ENCODE results near the gene ITGB4. TPM values are rescaled to one million over a fixed set of nuclear protein-coding genes. Genes with fewer than 3 reads are reported as not detected.

The ITGB4 gene
- polyA plus RNA-seq, 3 donors = 0.09 to 0.82 TPM; not detected in 1

DNA sequence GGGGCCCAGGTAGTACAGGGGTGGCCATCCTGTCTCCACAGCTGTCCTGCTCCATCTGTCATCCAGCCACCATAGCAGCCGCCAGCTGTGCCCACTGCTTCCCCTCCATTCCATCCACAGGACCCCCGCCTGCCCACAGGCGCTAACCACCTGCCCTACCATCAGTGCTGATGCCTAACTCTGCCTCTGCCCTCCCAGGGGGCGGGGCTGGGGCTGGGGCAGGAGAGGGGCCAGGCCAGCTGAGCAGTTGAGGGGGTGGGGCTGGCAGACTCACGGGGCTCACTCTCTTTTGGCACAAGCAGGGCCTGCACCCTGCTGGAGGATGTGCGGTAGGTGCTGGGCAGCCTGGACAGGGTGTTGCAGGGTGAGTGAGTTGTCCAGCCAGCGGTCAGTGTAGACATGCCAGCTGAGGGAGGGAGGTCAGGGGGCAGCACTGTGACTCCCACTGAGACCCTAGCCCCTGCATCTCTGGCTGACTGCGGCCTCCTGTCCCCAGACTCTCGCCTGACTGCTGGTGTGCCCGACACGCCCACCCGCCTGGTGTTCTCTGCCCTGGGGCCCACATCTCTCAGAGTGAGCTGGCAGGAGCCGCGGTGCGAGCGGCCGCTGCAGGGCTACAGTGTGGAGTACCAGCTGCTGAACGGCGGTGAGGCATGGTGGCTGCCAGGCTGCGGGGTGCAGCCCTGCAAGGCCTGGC is 34.1 kb downstream of the ITGB4 start:
- Mint-ChIP-seq H3K4me1 (peaks cover 25% of the 10 kb centered on the region), H3K27ac (no peak overlapping the region), H3K9me3 (peaks cover 0 to 4% (median 0%) of the 10 kb centered on the region in 7 donors), H3K27me3 (ENCODE audit: low read depth in 3 of 3) (peaks cover 7 to 18% (median 7%) of the 10 kb centered on the region in 3 donors), H3K4me3 (no peak overlapping the region), H3K36me3 (peaks cover 13% of the 10 kb centered on the region in 2 donors)
- no peak overlapping the region for H3K27ac ChIP-seq (ENCODE audit: low read depth in 1 of 2, low read length in 2 of 2)
- no peaks in the 10 kb centered on the region for H4K20me1 ChIP-seq (ENCODE audit: insufficient read depth, low read length)
- intact Hi-C loops (cut with micrococcal nuclease) = no loop called here
- peak in 1 of 3 donors; percentile 6 for DNase-seq
- no peaks in the 10 kb centered on the region for H3K9me3 ChIP-seq (replicated peaks in 1 of 2; ENCODE audit: control insufficient read depth in 1 of 2, insufficient read depth in 1 of 2, low read length in 2 of 2)
- H3K4me3 ChIP-seq (replicated peaks in 1 of 3; ENCODE audit: low read depth in 2 of 3, low read length in 3 of 3) = no peak overlapping the region
- H3K9ac ChIP-seq (ENCODE audit: insufficient read depth, low read length, poor library complexity, severe bottlenecking) = no peak overlapping the region
- H3K4me1 ChIP-seq (ENCODE audit: control insufficient read depth in 1 of 2, insufficient read depth in 2 of 2, low read length in 2 of 2) = peaks cover 23 to 30% of the 10 kb centered on the region in 2 donors
- H2AFZ ChIP-seq (ENCODE audit: insufficient read depth, low read depth, low read length, poor library complexity, severe bottlenecking) = no peak overlapping the region
- 78% methylated on average over 17 of the region's 20 CpGs for WGBS (ENCODE audit: insufficient coverage)
- no peak overlapping the region for H3K4me2 ChIP-seq (replicated peaks; ENCODE audit: extremely low read depth, low read length, poor library complexity, severe bottlenecking)
- no peaks in the 10 kb centered on the region for H3K79me2 ChIP-seq (ENCODE audit: insufficient read depth, low read length)
- peaks cover 0 to 4% of the 10 kb centered on the region in 2 donors for H3K27me3 ChIP-seq (ENCODE audit: control insufficient read depth in 2 of 2, insufficient read depth in 2 of 2, low read length in 2 of 2)
- H3K36me3 ChIP-seq (replicated peaks in 1 of 2; ENCODE audit: control insufficient read depth in 1 of 2, insufficient read depth in 2 of 2, low read length in 2 of 2) = peaks cover 3 to 23% of the 10 kb centered on the region in 2 donors
- TF ChIP-seq, protein P1, sequence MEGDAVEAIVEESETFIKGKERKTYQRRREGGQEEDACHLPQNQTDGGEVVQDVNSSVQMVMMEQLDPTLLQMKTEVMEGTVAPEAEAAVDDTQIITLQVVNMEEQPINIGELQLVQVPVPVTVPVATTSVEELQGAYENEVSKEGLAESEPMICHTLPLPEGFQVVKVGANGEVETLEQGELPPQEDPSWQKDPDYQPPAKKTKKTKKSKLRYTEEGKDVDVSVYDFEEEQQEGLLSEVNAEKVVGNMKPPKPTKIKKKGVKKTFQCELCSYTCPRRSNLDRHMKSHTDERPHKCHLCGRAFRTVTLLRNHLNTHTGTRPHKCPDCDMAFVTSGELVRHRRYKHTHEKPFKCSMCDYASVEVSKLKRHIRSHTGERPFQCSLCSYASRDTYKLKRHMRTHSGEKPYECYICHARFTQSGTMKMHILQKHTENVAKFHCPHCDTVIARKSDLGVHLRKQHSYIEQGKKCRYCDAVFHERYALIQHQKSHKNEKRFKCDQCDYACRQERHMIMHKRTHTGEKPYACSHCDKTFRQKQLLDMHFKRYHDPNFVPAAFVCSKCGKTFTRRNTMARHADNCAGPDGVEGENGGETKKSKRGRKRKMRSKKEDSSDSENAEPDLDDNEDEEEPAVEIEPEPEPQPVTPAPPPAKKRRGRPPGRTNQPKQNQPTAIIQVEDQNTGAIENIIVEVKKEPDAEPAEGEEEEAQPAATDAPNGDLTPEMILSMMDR (IDR thresholded peaks at IDR 0.05) = no peak

- intact Hi-C loops (cut with micrococcal nuclease) = no loop called here
- Histone ChIP-seq H3K27ac (ENCODE audit: low read depth in 1 of 2, low read length in 2 of 2) (no peak overlapping the region), H3K36me3 (replicated peaks in 1 of 2; ENCODE audit: control insufficient read depth in 1 of 2, insufficient read depth in 2 of 2, low read length in 2 of 2) (peaks cover 3 to 23% of the 10 kb centered on the region in 2 donors), H3K9ac (ENCODE audit: insufficient read depth, low read length, poor library complexity, severe bottlenecking) (no peak overlapping the region), H3K4me1 (ENCODE audit: control insufficient read depth in 1 of 2, insufficient read depth in 2 of 2, low read length in 2 of 2) (peaks cover 23 to 30% of the 10 kb centered on the region in 2 donors), H4K20me1 (ENCODE audit: insufficient read depth, low read length) (no peaks in the 10 kb centered on the region), H3K4me2 (replicated peaks; ENCODE audit: extremely low read depth, low read length, poor library complexity, severe bottlenecking) (no peak overlapping the region), H3K79me2 (ENCODE audit: insufficient read depth, low read length) (no peaks in the 10 kb centered on the region), H2AFZ (ENCODE audit: insufficient read depth, low read depth, low read length, poor library complexity, severe bottlenecking) (no peak overlapping the region), H3K9me3 (replicated peaks in 1 of 2; ENCODE audit: control insufficient read depth in 1 of 2, insufficient read depth in 1 of 2, low read length in 2 of 2) (no peaks in the 10 kb centered on the region), H3K4me3 (replicated peaks in 1 of 3; ENCODE audit: low read depth in 2 of 3, low read length in 3 of 3) (no peak overlapping the region), H3K27me3 (ENCODE audit: control insufficient read depth in 2 of 2, insufficient read depth in 2 of 2, low read length in 2 of 2) (peaks cover 0 to 4% of the 10 kb centered on the region in 2 donors)
- no peak overlapping the region for H3K4me3 Mint-ChIP-seq
- peaks cover 0 to 4% (median 0%) of the 10 kb centered on the region in 7 donors for H3K9me3 Mint-ChIP-seq
- peak overlapping the region in 1 of 7 donors; percentile 50 for H3K27ac Mint-ChIP-seq
- H3K4me1 Mint-ChIP-seq = peaks cover 25% of the 10 kb centered on the region
- peaks cover 4 to 14% (median 7%) of the 10 kb centered on the region in 3 donors for H3K27me3 Mint-ChIP-seq (ENCODE audit: low read depth in 3 of 3)
- TF ChIP-seq, protein P1 (IDR thresholded peaks at IDR 0.05) = no peak
- H3K36me3 Mint-ChIP-seq = peaks cover 13 to 15% of the 10 kb centered on the region in 2 donors
- DNase-seq = peak in 2 of 3 donors; percentile 20 to 30
- WGBS (ENCODE audit: insufficient coverage) = no CpG with 5 or more reads among the region's 2 CpGs
Observed at GRCh38 chr17:75755990-75756389, 34.7 kb downstream of the ITGB4 start.

All from CD14-positive monocyte (primary cell).